Stomach (tissue), 9 donors: ENCODE data around the gene PTMA. TPM values are rescaled to one million over a fixed set of nuclear protein-coding genes. Genes with fewer than 3 reads are reported as not detected.

Experiments used
- DNase-seq, 2 donors: peaks; one replicate each; pipeline versions ENCODE4 v3.0.0 to v3.0.0-alpha.2; 2013 to 2019
- H3K27ac ChIP-seq, 5 donors: fragments of 200-600 bp in 4 of 5; sonication (generic) in 4 of 5; one replicate each; pipeline ENCODE4 v1.5.1; 2013 to 2019; ENCODE audit warnings: mild to moderate bottlenecking in 1 of 5, moderate library complexity in 1 of 5
- H3K27me3 ChIP-seq, 3 donors: fragments of 200-600 bp; sonication (generic); one replicate each; pipeline ENCODE4 v1.5.1; 2017 to 2019; ENCODE audit warnings: mixed run types in 1 of 3
- H3K36me3 ChIP-seq, 4 donors: fragments of 200-600 bp; sonication (generic); 1 replicate in 3 of 4; 2 replicates in 1 of 4; pipeline ENCODE4 v1.5.1; 2016 to 2019
- H3K4me1 ChIP-seq, 4 donors: fragments of 200-600 bp; sonication (generic); one replicate each; pipeline ENCODE4 v1.5.1; 2016 to 2019
- H3K4me3 ChIP-seq, 4 donors: fragments of 200-600 bp; sonication (generic) in 3 of 4; one replicate each; pipeline ENCODE4 v1.5.1; 2016 to 2019; ENCODE audit warnings: mild to moderate bottlenecking in 1 of 4
- H3K9me3 ChIP-seq, 4 donors: fragments of 200-600 bp; sonication (generic); one replicate each; pipeline ENCODE4 v1.5.1; 2016 to 2019
- EP300 ChIP-seq: sonication (generic); formaldehyde crosslinking; IDR thresholded peaks from one replicate; pipeline ENCODE4 v1.6.1; 2017; ENCODE audit warnings: antibody characterized with exemption
- POLR2A ChIP-seq, 4 donors: fragments of 450-650 bp; IDR thresholded peaks; one replicate each; pipeline ENCODE4 v1.6.1; 2016; ENCODE audit warnings: antibody characterized with exemption in 4 of 4, control low read depth in 2 of 4, mild to moderate bottlenecking in 1 of 4, moderate library complexity in 1 of 4
- POLR2AphosphoS5 ChIP-seq, 3 donors: sonication (generic); formaldehyde crosslinking; IDR thresholded peaks; one replicate each; pipeline ENCODE4 v1.6.1; 2016; ENCODE audit warnings: antibody characterized with exemption in 3 of 3
- WGBS, 5 donors: extraction: QIAGEN DNeasy Blood & Tissue Kit in 3 of 5; methylation state at CpG; one replicate each; pipeline versions ENCODE4 v1.1.5 to v1.1.7; 2013 to 2018; 5-methylcytosine and 5-hydroxymethylcytosine counted together
- intact Hi-C: fragments of 100-400 bp; cut with DNase I; formaldehyde crosslinking; loops from one replicate; pipeline ENCODE4 v1.15.1; 2023; ENCODE audit warnings: low total_unique reads
- polyA plus RNA-seq, 3 donors: library from polyadenylated mRNA; stranded (reverse); fragments of 200-250 nt; gene quantifications; one replicate each; pipeline ENCODE4 v1.2.3, GENCODE V29; 2013
- total RNA-seq, 5 donors: library from RNA; depleted of rRNA; stranded (reverse); fragments of >200 nt; gene quantifications; one replicate each; pipeline versions ENCODE4 v1.1.0 to v1.2.3, GENCODE V29; 2014 to 2016
- TF ChIP-seq, protein P1 (sequence below), 7 experiments: fragments of 450-650 bp in 4 of 7; fragments of 200-600 bp in 3 of 7; sonication (generic) in 3 of 7; IDR thresholded peaks; one replicate each; pipeline ENCODE4 v1.5.1; 2016 to 2019; ENCODE audit warnings: antibody characterized with exemption in 7 of 7, control low read depth in 2 of 7, mild to moderate bottlenecking in 1 of 7
- donor health status: healthy with polysubstance abuse.
- donor health status: Bipolar disorder and iron deficiency.
- donor health status: healthy.

PTMA gene
- total and polyA plus RNA-seq, 8 donors, result 244 to 2,006 (median 1,059) TPM

DNA sequence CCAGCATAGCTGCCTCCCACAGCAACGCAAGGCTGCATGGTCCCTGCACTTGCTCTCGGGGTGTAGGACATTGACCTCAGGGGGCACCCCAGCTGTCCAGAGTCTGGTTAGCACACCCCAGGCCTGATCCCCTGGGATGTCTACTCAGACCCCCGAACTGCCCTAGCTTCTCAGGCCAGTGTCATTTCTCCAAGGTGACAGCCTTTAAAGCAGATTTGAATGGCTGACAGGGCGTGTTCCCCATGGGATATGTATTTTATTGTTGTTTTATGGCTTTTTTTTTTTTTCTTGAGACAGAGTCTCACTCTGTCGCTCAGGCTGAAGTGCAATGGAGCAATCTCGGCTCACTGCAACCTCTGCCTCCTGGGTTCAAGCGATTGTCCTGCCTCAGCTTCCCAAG is 40.8 kb upstream of the PTMA start:
- DNase-seq, result no peak
- 59 to 66% (median 62%) methylated on average over 7 of the region's 7 CpGs for WGBS, 5 donors
- H3K9me3 ChIP-seq, result no peaks in the 10 kb centered on the region
- H3K36me3 ChIP-seq, result no peaks in the 10 kb centered on the region
- no peaks in the 10 kb centered on the region for H3K27me3 ChIP-seq
- TF ChIP-seq, protein P1, sequence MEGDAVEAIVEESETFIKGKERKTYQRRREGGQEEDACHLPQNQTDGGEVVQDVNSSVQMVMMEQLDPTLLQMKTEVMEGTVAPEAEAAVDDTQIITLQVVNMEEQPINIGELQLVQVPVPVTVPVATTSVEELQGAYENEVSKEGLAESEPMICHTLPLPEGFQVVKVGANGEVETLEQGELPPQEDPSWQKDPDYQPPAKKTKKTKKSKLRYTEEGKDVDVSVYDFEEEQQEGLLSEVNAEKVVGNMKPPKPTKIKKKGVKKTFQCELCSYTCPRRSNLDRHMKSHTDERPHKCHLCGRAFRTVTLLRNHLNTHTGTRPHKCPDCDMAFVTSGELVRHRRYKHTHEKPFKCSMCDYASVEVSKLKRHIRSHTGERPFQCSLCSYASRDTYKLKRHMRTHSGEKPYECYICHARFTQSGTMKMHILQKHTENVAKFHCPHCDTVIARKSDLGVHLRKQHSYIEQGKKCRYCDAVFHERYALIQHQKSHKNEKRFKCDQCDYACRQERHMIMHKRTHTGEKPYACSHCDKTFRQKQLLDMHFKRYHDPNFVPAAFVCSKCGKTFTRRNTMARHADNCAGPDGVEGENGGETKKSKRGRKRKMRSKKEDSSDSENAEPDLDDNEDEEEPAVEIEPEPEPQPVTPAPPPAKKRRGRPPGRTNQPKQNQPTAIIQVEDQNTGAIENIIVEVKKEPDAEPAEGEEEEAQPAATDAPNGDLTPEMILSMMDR (IDR thresholded peaks at IDR 0.05), result no peak
- no peak for TF ChIP-seq EP300
- no peak for TF ChIP-seq POLR2AphosphoS5 (IDR thresholded peaks at IDR 0.05)
- no peak for TF ChIP-seq POLR2A (IDR thresholded peaks at IDR 0.05)
- peak overlapping the region; percentile 92 to 100 (median 98) for H3K27ac ChIP-seq
- intact Hi-C loops, result no loop called here
- peak overlapping the region in 3 of 4 donors; percentile 36 to 47 (median 42) for H3K4me3 ChIP-seq
- H3K4me1 ChIP-seq, result peaks cover 46 to 66% (median 65%) of the 10 kb centered on the region in 4 donors

DNA sequence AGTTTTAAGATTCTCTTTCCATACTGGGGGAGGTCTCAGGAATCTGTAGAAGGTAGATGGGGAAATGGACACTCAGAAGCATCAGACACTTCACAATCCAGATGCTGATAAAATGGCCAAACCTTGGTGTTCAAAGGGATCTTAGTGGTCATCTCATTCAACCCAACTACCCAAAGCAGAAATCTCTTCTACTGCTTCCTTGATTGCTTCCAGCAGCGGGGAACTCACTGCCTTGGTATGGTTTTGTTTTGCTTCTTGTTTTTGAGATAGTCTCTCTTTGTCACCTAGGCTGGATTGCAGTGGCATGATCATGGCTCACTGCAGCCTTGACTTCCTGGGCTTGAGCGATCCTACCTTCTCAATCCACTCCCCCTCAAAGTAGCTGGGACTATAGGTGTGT is 39.3 kb upstream of the PTMA start:
- H3K36me3 ChIP-seq, result no peaks in the 10 kb centered on the region
- no peak for DNase-seq
- H3K9me3 ChIP-seq, result no peaks in the 10 kb centered on the region
- TF ChIP-seq POLR2AphosphoS5 (IDR thresholded peaks at IDR 0.05) (no peak), EP300 (no peak), POLR2A (IDR thresholded peaks at IDR 0.05) (no peak)
- TF ChIP-seq, protein P1 (IDR thresholded peaks at IDR 0.05), result no peak
- H3K4me3 ChIP-seq, result no peak overlapping the region
- H3K27ac ChIP-seq, result no peak overlapping the region
- WGBS, 5 donors, result 95 to 100% (median 100%) methylated on average over 2 of the region's 2 CpGs
- intact Hi-C loops, result no loop called here
- H3K4me1 ChIP-seq, result peaks cover 57 to 75% (median 72%) of the 10 kb centered on the region in 4 donors
- H3K27me3 ChIP-seq, result no peaks in the 10 kb centered on the region

DNA sequence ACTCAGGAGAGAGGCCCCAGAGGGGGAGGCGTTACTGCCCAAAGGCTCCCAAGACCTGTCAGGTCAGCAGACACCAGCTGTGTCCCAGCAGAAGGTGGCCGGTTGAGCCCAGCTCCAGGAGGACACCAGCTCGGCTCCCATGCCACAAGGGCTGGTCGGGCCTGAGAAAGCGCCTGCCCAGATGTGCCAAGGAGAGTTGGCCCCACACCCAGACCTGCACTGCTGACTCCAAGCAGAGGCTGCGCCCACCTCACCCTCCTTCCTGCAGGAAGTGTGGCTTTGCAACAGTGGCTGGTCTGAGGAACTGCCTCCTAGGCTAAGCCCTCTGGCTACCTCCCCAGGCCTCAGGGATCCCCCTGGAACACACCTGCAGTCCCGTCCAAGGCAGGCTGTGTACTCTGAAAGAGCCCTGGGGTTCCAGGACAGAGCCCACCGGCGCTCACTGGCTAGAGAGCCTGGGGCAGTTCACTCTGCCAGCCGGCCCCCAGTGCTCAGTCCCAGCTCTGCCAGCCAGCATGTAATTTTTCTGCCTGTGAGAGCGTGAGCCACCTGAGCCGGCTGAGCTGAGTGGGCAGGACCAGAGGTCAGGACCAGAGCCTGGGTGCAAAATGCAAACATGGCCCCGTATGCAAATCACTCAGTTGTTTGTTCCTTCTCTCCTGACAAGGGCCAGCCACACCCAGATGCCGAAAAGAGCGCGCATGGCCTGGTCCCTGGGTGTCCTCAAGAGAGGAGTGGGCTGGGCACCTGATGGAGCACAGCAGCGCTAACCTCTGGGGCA is 36.9 kb upstream of the PTMA start:
- intact Hi-C loops, result loop anchor here (5.0 kb wide), 1 partner anchor 59 kb away; no protein-coding TSS in a partner anchor
- H3K36me3 ChIP-seq, result no peaks in the 10 kb centered on the region
- 37 to 58% (median 49%) methylated on average over 15 to 17 of the region's 17 CpGs for WGBS, 5 donors
- peak overlapping the region in 1 of 4 donors; percentile 14 for H3K4me3 ChIP-seq
- peak overlapping the region; percentile 33 to 95 (median 91) for H3K27ac ChIP-seq
- DNase-seq, result peak; percentile 67 to 74
- TF ChIP-seq, protein P1 (IDR thresholded peaks at IDR 0.05), result peak in 1 of 7 experiments; percentile 1
- TF ChIP-seq POLR2AphosphoS5 (IDR thresholded peaks at IDR 0.05), result peak in 1 of 3 donors; percentile 47
- no peak for TF ChIP-seq POLR2A (IDR thresholded peaks at IDR 0.05)
- no peaks in the 10 kb centered on the region for H3K9me3 ChIP-seq
- no peaks in the 10 kb centered on the region for H3K27me3 ChIP-seq
- peaks cover 57 to 77% (median 71%) of the 10 kb centered on the region in 4 donors for H3K4me1 ChIP-seq

DNA sequence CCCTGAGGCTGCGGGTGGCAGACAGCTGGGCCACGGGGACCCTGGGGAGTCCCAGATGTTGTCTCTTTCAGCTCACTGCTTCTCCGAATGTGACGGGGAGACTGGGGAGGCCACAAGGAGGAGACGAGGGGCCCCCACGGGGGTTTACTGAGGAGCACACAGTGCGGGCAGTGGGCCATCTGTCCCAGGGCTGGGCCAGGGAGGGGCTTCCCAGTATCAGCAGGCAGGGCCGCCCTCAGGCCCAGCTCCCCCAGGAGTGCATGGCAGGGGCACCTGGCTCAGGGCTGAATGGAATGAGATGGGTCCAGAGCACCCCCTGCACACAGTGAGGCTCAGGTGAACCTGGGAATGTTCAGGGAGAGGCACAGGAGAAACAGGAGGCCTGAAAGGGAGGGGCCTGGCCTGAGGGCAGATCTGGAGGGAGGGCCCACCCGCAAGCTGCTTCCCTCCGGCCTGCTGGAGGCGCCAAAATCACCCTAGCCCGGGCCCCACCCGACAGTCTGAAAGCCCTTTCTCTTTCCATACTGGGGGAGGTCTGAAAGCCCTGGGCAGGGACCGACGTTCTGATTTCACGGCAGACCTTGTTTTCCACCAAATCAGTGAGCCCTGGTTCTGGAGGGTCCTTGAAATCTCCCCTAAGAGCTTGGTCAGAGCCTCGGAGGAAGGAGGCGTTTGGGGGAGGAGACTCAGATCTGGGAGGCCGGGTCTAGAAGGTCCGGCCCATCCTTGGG is 35.5 kb upstream of the PTMA start:
- intact Hi-C loops, result loop anchor here (5.0 kb wide), 1 partner anchor 60 kb away; no protein-coding TSS in a partner anchor
- no peaks in the 10 kb centered on the region for H3K27me3 ChIP-seq
- peaks cover 51 to 71% (median 63%) of the 10 kb centered on the region in 4 donors for H3K4me1 ChIP-seq
- WGBS, 5 donors, result 24 to 40% (median 30%) methylated on average over 12 to 20 of the region's 20 CpGs
- peak; percentile 72 to 92 for DNase-seq
- no peaks in the 10 kb centered on the region for H3K9me3 ChIP-seq
- TF ChIP-seq POLR2A (IDR thresholded peaks at IDR 0.05), result no peak
- TF ChIP-seq, protein P1 (IDR thresholded peaks at IDR 0.05), result peak in 1 of 7 experiments; percentile 24
- TF ChIP-seq POLR2AphosphoS5 (IDR thresholded peaks at IDR 0.05), result peak in 1 of 3 donors; percentile 28
- TF ChIP-seq EP300, result no peak
- H3K27ac ChIP-seq, result peak overlapping the region; percentile 82 to 95 (median 91)
- H3K36me3 ChIP-seq, result no peaks in the 10 kb centered on the region
- peak overlapping the region in 1 of 4 donors; percentile 7 for H3K4me3 ChIP-seq
